GM20000 (cell line): ENCODE measurements around the gene VAPA.

Experiments used
- DNase-seq: peaks from one replicate; pipeline ENCODE4 v3.0.0; 2012; ENCODE audit warnings: low spot score
- TF ChIP-seq, protein P1 (sequence below): IDR thresholded peaks from 2 replicates; pipeline ENCODE4 v1.5.1; 2012; ENCODE audit warnings: mild to moderate bottlenecking, control low read depth; ENCODE audit errors: extremely low read depth, missing control alignments

Gene VAPA

DNA sequence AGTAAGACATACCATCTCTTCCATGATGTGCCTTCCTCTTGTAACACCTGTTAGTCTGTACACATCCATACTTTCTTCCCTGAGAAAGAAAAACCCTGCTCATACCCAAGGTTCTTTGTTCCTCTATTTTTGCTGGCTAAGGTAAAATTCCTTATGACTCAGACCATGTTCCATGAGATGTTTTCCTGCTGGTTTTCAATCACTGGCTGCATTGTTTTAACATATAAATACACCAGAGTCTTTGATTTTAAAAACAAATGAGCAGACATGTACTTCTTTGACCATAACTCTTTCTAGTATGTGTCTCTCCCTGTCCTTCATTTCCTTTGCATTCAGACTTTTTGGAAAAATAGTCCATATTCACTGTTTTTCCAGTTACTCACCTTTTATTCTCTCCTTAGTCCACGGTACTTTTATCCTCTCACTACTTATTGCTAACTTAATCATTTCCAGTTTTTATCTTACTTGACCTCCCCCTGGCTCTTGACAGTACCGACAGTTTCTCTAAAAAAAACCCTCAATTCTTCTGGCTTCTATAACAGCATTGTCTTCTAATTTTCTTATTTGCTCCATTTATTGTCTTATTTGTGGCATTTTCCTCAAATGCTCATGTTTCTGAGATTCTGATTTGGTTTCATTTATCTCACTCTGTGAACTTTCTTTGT is 4.3 kb downstream of the VAPA start:
- DNase-seq: no peak
- TF ChIP-seq, protein P1, sequence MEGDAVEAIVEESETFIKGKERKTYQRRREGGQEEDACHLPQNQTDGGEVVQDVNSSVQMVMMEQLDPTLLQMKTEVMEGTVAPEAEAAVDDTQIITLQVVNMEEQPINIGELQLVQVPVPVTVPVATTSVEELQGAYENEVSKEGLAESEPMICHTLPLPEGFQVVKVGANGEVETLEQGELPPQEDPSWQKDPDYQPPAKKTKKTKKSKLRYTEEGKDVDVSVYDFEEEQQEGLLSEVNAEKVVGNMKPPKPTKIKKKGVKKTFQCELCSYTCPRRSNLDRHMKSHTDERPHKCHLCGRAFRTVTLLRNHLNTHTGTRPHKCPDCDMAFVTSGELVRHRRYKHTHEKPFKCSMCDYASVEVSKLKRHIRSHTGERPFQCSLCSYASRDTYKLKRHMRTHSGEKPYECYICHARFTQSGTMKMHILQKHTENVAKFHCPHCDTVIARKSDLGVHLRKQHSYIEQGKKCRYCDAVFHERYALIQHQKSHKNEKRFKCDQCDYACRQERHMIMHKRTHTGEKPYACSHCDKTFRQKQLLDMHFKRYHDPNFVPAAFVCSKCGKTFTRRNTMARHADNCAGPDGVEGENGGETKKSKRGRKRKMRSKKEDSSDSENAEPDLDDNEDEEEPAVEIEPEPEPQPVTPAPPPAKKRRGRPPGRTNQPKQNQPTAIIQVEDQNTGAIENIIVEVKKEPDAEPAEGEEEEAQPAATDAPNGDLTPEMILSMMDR: no peak

DNA sequence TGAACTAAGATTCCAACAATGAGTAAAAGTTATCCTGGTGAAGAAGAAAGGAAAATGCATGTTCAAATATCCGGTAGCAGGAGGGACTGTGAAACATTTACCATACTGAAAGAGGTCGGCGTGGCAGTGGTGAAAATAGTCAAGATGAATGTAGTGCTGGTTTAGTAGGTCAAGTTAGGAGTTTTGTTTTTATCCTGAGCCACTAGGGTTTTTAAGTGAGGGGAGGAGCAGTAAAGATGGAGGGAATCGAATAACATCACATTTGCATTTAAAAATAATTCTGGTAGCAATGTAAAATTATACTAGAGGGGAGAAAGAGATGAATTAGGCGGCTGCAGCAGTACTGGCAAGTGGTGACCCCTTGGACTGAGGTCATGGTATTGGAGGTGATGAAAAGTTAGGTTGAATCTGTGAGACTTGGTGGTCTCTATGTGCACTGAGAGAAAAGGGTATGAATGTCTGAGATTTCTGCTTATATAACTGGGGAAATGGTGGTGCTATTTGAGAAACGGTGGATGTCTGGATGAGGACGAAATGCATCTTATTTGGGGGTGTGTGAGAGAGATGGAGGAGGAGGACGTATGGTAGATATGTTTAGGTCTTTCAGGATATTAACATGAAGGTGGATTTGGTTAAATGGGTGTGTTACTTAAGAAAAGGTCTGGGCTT is 5.9 kb downstream of the VAPA start:
- DNase-seq: no peak
- TF ChIP-seq, protein P1: no peak

DNA sequence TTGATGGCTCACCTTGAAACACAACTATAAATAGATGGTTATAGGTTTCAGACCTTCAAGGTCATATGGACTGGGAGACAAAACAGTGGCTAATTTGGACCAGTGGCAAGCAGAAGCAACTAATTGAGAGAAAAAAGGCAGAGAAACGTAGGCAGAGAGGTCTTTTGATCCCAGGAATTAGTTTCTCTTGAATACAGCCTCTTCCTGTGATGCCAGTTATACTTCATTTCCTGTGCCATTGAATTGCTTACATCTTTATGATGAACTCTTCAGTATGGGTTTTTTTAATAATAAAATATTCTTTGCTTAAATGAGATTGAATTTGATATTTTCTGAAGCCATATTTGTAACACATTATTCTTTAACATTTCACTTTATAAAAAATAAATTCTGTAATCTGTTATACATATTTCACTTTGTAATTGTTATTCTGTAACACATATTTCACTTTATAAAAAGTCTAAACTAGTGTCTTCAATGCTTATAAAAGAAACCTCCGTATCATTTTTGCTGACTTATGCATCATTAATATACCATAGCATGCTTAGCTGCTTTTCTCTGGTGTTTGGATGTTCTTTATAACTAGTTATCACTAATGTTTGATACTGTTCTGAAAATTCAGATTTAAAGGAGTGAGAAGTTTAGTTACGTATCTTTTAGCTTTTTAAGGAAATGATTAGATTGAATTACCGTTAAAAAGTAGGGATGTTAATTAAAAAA is 8.9 kb downstream of the VAPA start:
- DNase-seq: no peak
- TF ChIP-seq, protein P1: no peak

DNA sequence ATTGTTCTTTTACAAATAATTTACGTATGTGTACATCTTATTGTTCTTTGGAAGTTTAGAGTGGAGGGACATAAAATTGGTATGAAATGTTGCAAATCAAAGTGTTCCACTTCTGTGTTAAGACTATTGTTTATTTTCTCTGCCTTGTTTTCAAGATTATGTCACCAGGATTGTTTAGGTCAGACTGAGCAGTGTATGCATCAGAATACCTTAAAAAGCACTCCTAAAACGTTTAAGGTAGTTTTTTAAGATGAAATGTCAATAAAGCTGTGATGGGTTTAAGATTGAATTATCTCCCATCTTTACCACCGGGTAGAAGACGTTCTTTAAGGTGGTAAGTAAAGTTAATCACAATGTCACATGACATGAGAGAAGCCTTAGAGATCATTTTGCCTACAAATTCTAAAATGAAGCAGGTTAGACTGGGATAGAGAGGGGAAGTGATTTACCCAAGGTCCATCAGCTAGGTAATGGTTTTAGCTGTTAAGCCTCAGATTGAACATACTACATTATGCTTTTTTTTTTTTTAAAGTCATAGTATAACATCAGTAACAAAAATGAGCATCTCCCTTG is 10.6 kb downstream of the VAPA start:
- DNase-seq: no peak
- TF ChIP-seq, protein P1: no peak

DNA sequence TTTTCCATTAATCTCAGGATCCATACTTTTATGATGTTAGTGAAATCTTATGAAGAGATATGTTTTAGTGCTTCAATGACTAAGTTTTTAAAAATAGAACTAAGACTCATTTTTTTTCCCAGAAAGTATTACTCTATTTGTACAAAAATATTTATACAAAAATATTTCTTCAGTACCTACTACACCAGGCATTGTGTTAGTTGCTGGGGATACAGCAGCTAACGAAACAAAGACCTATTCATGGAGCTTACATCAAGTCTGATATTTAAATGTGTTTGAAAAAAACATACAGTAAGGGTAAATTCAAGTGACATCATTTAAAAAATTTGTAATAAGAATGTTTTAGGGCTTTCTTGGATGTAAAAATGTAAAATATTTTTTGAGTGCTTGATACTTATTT is 11.6 kb downstream of the VAPA start:
- TF ChIP-seq, protein P1: no peak
- DNase-seq: no peak

DNA sequence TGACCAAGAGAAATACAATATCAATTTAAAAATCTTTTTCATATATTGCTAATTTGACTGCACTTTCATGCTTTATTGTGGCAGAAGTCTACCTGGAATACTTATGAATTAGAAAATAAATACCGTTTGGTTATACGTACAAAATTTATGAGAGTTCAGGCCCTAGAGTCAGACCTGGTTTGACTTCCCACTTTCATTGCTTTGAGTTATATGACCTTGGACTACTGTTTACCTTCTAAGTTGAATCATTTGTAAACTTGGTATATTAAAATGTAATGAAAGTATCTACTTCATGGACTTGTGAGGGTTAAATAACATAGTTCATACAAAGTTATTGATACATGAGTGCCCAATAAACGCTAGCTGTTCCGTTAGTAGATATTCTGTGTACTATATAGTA is 12.0 kb downstream of the VAPA start:
- TF ChIP-seq, protein P1: no peak
- no peak for DNase-seq

DNA sequence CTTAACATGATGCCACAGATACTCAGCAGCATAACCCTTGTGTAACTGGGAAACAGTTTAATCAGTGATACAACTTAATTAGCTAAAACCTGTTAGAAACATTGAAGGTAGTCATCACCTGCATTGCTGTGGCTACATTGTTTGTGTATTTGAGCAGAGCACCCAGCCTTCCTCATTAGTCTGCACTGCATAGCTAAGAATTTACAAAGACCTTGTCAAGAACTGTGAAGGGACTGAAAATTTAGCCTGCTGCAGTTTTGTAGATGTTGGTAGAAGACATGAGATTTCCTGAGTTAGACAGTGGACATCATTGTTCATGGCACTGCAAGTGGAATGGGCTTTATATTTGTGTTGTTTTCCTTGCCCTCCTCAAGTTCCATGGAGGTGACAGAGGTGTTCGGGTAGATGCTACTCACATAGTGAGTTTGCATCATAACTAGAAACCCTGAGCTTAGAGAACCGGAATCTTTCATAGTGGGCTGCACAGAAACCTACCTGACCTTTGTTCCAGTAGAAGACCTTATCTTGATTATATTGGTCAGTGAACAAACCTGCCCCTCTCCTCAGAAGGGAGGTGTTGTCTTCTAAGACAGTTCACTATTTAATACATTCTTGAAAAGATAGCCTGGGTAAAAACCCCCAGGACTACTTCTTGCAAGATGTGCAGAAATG is 12.5 kb downstream of the VAPA start:
- no peak for DNase-seq
- TF ChIP-seq, protein P1: no peak
